GM19467 (cell line): ENCODE results near the gene BORCS5.
"Not testable (repeated sequence)": the region's sequence is repeated elsewhere in the genome, so short reads cannot be mapped to it uniquely, and the experiment has no call there.

Experiments
- ATAC-seq: cut with Tn5 transposase; IDR thresholded peaks from one replicate; pipeline ENCODE4 v1.9.1; 2021; ENCODE audit warnings: mild to moderate bottlenecking, moderate library complexity; ENCODE audit not compliant: unreplicated experiment

BORCS5 gene

DNA sequence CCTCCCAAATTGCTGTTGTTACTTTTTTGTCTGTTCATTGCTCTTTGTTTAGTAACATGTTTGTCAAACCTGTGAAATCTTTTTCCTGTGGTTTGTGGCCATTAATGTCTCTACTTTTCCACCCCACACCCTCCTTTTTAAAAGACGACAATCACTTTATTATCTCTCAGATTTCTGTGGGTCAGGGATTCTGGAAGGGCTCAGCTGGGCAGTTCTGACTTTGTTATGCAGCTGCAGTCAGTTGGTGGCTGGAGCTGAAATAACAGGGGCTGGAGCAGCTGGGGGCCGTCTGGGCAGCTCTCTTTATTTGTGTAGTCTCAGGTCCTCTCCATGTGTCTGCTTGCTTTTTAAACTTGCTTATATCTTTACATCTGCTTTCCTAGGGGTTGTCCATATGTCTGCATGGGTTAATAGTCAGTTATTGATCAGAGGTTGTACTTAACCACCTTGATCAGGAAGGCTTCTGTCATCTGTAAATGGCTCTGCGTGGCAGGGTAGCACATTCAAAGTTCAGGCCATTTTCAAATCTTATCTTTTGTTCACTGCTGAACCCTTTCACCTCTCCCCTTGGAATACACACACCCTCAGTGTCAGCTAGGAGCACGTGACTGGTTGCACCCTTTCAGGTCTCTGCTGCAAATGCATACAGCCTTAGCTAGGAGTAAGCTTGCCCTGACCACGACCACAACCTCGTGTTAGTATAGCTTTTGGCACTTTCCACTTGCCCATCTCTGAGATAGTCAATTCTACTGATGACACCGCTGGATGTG is 27.9 kb downstream of the BORCS5 start:
- ATAC-seq, result no peak

DNA sequence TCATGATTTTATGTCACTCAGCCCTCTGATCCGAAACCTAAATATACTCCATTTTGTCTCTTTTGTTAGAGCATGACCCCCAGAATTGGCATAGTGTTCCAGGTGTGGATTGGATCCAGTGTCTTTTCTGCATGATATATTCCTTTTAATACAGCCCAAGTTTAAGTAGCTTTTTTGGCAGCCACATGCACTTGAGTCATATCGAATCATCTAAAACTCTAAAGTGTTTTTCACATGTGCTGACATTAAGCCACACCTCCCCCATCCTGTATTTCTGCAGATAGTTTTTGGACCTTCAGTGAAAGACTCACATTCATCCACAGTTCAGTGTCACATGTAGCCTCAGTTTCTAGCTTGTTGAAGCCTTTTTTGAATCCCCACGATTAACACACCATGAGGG is 30.6 kb downstream of the BORCS5 start:
- no peak for ATAC-seq

DNA sequence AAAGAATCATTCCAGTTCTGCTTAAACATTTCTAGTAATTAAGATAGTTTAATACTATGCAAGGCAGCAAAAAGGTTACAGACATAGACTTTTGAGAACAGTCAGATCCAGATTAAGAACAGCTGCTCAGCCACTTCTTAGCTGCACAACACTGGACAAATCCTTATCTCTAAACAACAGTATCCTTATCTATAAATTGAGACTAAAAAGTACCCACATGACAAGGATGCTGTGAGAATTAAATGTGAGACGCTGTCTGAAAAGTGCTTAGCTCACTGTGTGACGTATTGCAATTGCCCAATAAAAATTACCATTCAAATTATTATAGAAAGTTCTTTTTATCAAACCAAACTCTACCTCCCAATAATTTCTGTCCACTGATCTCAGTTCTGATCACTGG is 35.5 kb downstream of the BORCS5 start:
- ATAC-seq, result no peak

DNA sequence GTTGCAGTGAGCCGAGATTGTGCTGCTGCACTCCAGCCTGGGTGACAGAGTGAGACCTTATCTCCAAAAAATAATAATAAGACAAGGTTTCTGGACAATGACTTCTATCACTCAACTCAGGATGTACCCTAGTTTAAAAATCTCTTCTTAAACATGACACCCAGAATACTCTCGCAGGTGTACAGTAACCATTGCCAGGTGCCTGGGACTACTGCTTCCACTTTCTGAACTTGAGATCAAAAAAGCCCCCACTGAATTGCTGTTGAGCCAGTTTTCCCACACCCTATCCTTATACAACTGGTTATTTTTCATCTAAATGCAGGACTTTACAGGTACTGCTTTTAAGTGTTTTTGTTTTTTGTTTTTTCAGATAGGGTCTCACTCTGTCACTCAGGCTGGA is 36.3 kb downstream of the BORCS5 start:
- ATAC-seq, result no peak

DNA sequence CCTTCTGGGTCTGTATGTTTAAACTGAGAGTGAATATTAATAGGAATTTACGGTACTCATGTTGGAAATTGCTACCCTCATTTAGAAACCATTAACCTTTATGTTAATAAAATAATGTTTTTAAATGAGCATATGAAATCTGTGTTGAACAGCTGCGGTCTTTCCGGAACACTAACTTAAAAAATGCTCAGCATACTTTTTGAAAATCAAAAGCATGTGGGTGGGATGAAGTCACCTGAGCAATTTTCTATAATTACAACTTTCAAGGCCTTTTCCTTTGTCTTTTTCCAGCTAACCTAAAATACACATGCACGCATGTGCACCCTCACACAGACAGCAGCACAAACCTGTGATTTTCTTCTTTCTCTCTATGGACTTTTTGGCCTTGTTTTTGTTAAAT is 39.8 kb downstream of the BORCS5 start:
- ATAC-seq, result no peak

DNA sequence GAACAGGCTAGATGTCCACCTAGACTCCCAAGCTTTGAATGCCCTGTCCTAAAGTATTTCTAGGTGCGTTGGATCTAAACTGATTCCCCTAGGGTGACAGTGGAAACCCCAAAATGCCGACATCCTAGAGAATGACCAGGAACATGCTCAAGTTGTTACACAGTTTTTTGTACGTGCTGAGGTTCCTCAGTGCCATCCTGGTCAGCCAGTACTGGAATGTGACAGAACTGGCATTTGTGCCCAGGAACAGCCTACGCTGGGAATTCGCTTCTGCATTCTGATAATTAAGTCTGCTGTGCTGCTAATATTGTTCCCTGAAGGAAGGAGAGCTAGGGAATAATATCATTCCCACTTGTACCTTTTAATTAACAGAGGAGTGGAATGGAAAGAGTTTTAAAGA is 40.3 kb downstream of the BORCS5 start:
- ATAC-seq, result no peak

DNA sequence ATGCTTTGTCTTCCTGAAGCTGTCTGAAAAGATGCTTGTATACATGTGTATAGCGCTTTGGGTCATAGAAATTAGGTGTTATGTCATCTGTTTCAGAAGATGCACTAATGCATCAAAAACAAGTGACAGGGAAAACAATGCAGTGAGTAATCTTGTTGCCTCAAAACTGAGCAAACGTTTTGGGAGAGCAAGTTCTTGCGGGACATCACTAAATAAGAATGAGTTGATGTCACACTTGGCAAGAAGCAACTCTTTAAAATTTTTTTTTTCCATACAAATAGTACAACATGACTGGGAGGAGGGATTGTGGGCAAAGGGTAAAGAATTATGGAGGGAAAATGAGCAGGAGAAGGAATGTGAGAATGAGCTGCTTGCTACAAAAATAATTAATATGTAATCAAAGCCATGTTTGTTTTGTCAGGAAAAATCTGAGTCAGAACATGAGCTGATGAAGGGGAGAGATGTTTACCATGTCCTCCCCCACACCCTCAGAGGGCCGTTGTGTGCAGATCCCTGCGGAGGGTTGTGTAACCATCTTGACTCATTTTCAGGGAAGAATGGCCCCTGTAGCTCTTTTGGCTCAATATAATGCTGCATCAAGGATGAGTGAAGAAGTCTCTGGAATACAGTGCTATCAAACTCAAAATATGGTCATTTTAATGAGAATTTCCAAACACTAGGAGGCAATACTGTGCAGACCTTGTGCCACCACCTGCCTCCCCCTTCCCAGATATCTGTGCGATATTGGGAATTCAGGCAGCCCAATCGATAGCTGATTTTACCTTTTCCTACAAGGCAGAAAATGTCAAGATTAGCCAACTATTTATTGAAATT is 41.4 kb downstream of the BORCS5 start:
- ATAC-seq, result no peak

DNA sequence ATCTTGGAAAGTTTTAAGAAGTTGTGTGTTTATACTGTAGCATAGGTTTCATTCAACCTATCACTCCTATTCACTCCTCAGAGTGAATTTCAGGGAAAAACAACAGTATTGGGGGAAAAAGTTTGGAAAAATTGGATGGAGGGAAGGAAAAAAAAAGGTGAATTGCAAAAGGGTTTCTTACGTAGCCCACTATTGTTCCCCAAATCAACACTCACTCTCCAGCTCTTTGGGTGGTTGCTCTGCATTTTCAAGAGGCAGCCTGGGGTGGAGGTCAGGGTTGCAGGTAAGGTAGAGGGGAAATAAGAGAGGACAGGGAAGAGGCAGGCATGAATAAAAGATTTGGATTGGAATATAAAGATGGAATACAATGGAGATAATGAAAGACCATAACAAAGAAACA is 42.3 kb downstream of the BORCS5 start:
- no peak for ATAC-seq

DNA sequence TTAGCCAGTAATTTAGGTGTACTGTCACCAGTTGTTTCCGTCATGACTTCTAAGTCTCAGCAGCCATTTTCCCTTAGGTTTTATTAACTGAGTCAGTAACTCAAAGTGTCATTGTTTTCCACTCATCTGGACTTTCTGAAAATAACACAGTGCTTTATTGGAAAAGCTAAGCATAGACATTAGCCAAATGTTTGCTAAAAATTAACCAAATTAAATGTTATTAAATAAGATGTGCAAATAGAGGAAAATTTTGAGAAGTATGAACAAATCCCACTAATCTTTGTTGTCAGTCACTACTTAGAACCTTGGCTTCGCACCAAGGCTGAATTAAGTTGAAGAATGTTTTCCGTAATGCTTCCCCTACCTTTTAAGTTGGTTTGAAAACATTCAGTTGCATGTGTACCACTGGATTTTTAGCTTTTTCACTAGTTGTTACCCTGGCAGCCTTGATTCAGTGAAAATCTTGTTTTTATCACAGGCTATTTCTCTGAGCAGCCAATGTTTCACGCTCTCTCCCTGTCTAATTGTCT is 43.0 kb downstream of the BORCS5 start:
- ATAC-seq, result no peak

DNA sequence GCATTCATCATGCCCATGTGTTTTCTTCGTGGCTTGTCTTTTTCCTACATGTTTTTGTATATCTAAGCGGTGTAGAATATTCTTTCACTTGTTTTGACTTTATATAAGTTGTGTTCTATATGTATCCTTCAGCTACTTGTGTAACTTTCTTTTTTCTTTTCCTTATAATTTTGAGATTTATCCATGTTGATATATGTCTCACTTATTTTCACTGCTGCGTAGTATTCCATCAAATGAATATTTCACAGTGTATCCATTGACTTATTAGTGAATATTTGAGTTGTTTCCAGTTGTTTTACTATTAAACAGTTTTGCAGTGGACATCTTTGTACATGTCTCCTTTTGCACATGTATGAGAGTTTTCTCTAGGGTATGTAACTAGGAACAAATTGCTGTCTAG is 43.9 kb downstream of the BORCS5 start:
- no peak for ATAC-seq

DNA sequence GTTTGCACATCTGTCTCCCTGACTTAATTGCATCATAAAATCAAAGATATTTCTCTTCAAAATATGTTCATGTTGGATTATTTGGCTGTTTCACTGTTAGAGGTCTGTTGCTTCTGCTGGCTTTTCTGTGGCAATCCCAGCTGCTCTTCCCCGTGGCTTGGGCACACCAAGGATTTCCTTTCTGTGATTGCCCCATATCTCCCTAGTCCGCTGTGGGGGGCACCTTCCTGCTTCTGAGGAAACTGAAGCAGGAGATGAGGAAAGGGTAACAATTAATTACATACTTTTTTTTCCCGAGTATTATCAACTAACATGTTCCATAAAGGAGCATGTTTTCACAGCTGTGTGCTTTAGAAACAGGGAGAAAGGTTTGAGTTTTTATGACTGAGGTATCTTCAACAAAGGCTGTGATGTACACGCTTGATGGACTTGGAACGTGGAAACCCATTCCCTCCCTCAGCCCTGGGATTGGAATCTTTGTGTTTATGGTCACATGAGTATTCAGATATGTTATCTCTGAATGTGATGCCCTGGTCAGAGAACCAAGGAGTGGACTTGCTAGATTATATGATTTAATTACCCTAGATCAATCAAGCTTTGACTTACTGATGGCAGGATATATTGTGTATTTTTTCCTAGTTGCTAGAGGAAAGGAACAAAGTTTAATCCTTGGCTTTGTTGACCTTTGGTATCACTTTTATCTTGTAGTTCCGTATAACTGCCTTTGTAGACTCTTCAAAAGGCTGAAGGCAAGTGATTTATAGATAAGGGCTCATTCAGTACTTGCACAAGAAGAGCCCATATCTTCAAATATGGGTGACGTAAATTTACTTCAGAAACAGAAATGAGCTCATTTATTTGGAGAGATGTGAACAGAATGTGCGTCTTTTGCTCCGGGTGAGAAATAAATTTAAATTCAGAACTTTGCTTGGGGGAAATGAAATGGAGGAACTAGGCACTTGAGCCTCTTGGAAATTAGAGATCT is 46.7 kb downstream of the BORCS5 start:
- no peak for ATAC-seq

DNA sequence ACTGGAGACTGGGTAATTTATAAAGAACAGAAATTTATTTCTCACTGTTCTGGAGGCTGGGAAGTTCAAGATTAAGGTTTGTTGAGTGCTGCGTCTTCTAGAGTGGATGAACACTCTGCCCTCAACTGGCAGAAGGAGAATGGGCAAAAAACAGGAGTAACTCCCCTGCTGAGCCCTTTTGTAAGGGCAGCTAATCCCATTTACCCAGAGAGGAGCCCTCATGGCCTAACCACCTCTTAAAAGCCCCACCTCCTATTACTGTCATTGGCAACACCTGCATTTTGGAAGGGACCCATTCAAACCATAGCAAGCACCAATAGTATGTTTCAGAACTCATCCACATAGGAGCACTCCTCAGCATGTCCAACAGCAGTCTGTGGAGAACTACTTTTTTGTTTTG is 47.4 kb downstream of the BORCS5 start:
- no peak for ATAC-seq

DNA sequence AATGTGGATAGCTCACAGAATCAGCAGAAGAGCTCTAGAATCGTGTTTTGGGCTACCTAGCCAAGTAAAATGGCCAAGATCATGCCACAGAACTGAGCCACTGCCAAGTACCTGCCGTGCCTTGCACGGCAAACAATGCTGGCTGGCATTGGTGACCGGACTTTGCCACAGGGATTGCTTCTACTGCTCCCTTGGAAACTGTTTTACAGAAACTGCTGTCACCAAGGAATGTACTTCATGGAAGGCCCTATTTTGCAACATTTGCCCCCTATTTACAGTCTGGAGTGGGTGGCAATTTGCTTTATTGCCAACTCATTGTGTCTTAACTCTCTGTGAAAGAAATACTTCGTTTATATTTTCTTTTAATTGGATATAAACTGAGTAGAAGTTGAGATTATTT is 49.0 kb downstream of the BORCS5 start:
- no peak for ATAC-seq

DNA sequence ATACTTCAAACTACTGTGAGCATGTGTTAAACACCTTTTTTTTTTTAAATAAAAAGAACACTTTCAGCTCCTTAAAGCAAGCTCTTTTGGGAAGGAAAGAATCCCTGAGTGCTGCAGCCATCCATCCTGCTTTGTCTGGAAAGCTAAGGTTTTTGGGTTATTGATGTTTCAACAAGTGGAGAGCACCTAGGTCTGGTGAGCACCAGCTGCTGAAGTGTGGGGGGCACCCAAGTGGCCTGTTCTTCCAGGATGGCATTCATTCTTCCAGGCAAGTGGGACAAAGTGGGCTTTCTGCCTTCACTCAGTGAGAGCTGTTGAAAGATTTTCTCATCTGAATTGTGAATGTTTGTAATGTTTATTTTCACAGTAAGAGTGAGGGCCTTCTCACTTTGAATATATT is 49.9 kb downstream of the BORCS5 start:
- no peak for ATAC-seq

DNA sequence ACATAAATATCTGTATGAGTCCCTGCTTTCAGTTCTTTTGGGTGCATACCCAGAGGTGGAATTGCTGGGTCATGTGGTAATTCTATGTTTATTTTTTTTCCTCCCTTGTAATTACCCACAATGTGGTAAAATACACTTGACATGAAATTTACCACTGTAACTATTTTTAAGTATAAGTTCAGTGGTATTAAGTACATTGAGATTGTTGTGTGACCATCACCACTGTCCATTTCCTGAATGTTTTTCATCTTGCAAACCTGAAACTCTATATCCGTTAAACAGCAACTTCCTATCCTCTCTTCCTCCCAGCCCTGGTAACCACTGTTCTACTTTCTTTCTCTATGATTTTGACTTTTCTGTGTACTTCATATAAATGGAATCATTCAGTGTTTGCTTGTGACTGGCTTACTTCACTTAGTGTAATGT is 51.4 kb downstream of the BORCS5 start:
- ATAC-seq, result no peak

DNA sequence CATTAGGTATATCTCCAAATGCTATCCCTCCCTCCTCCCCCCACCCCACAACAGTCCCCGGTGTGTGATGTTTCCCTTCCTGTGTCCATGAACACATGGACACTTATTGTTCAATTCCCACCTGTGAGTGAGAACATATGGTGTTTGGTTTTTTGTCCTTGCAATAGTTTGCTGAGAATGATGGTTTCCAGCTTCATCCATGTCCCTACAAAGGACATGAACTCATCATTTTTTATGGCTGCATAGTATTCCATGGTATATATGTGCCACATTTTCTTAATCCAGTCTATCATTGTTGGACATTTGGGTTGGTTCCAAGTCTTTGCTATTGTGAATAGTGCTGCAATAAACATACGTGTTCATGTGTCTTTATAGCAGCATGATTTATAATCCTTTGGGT is 52.5 kb downstream of the BORCS5 start:
- not testable (repeated sequence) for ATAC-seq

DNA sequence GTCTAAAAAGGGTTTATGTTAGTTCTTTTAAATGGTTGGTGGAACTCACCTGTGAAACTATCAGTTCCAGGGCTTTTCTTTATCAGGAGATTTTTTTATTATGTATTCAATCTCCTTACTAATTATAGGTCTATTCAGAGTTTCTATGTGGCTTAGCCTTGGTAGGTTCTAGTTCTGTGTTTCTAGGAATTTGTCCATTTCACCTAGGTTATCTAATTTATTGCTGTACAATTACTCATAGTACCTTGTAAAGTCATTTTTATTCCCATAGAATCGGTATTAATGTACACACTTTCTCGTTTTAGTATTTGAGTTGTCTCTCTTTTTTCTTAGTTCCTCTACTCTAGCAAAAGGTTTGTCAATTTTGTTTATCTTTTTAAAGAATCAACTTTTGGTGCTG is 59.0 kb downstream of the BORCS5 start:
- no peak for ATAC-seq

DNA sequence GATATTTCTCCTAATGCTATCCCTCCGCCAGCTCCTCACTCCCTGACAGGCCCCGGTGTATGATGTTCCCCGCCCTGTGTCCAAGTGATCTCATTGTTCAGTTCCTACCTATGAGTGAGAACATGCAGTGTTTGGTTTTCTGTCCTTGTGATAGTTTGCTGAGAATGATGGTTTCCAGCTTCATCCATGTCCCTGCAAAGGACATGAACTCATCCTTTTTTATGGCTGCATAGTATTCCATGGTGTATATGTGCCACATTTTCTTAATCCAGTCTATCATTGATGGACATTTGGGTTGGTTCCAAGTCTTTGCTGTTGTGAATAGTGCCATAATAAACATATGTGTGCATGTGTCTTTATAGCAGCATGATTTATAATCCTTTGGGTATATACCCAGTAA is 62.3 kb downstream of the BORCS5 start:
- ATAC-seq, result not testable (repeated sequence)

DNA sequence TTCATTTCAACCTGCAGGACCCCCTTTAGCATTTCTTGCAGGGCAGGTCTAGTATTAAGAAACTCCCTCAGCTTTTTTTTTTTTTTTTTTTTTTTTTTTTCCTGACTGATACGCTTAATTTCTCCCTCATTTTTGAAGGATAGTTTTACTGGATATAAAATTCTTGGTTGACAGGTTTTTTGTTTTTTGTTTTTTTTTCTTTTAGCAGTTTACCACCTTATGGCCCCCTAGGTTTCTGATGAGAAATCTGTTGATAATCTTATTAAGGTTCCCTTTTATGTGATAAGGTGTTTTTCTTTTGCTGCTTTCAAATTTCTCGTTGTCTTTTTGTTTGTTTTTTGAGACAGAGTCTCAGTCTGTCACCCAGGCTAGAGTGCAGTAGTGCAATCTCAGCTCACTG is 66.5 kb downstream of the BORCS5 start:
- no peak for ATAC-seq

DNA sequence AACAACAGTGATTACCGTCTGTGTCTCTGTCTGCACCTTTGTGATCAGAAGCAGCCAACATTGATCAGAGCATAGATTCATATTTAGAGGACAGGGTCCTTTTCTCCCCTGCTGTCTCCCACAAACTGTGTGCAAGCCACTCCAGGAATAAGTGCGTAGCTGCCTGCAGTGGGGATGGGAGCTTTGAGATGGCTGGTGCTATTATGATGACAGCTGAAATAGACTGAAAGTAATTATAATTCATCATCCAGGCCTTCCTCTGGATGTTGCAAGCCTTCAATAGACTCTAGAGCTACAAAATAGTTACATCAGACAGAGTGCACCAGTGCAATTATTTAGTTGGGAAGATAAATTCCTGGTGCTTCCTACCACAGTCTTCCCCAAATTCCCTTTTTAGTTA is 68.1 kb downstream of the BORCS5 start:
- ATAC-seq, result no peak

DNA sequence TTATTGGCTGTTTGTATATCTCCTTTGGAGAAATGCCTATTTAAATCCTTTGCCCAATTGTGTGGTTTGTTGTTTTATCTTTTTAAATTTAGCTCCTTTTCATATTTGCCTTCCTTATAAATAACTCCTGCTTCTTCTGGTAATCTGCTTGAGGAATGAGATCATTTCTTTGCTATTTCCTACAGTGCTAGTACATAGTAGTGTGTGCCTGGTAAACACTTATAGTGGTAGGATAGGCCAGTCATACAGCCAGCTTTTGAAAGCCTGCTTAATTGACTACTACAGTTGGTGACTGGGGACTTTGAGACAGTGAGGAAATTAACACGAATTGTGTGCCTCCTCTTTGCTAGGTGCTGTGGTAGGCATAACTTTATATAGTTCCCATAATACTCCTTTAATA is 68.7 kb downstream of the BORCS5 start:
- ATAC-seq, result no peak
